ENCODE data around the gene MANBA. TPM values are rescaled to one million over a fixed set of nuclear protein-coding genes. Genes with fewer than 3 reads are reported as not detected.

The MANBA gene
- polyA plus RNA-seq, 2 donors, result 4.3 to 4.7 TPM

GRCh38 chr4:102585329-102585728 lies 175.4 kb downstream of the MANBA start:
- H3K4me1 ChIP-seq (ENCODE audit: control insufficient read depth in 2 of 2, insufficient read depth in 2 of 2, low read length in 1 of 2), result no peaks in the 10 kb centered on the region
- no peak overlapping the region for H3K27ac ChIP-seq (ENCODE audit: low read depth in 2 of 2, low read length in 1 of 2)
- no peak overlapping the region for H3K4me3 ChIP-seq (ENCODE audit: low read depth in 1 of 2, low read length in 2 of 2)
- peaks cover 2 to 4% of the 10 kb centered on the region in 2 donors for H3K36me3 ChIP-seq (ENCODE audit: control insufficient read depth in 2 of 2, insufficient read depth in 2 of 2, low read length in 1 of 2)
- H3K9me3 ChIP-seq (ENCODE audit: control insufficient read depth in 2 of 2, insufficient read depth in 1 of 2, low read depth in 1 of 2, low read length in 1 of 2), result no peaks in the 10 kb centered on the region
- 68 to 80% methylated on average over 2 of the region's 2 CpGs for WGBS, 2 donors
- no peaks in the 10 kb centered on the region for H3K27me3 ChIP-seq (ENCODE audit: control insufficient read depth in 1 of 2, insufficient read depth in 2 of 2, low read length in 2 of 2)

- no peaks in the 10 kb centered on the region for H3K9me3 ChIP-seq (ENCODE audit: control insufficient read depth in 2 of 2, insufficient read depth in 1 of 2, low read depth in 1 of 2, low read length in 1 of 2)
- no peaks in the 10 kb centered on the region for H3K4me1 ChIP-seq (ENCODE audit: control insufficient read depth in 2 of 2, insufficient read depth in 2 of 2, low read length in 1 of 2)
- H3K36me3 ChIP-seq (ENCODE audit: control insufficient read depth in 2 of 2, insufficient read depth in 2 of 2, low read length in 1 of 2), result peaks cover 0 to 2% of the 10 kb centered on the region in 2 donors
- WGBS, 2 donors, result 86 to 89% methylated on average over 1 of the region's 1 CpG
- H3K27me3 ChIP-seq (ENCODE audit: control insufficient read depth in 1 of 2, insufficient read depth in 2 of 2, low read length in 2 of 2), result no peaks in the 10 kb centered on the region
- no peak overlapping the region for H3K27ac ChIP-seq (ENCODE audit: low read depth in 2 of 2, low read length in 1 of 2)
- no peak overlapping the region for H3K4me3 ChIP-seq (ENCODE audit: low read depth in 1 of 2, low read length in 2 of 2)
Observed at GRCh38 chr4:102584091-102584490, 176.7 kb downstream of the MANBA start.

Other genes with a start within 250 kb of the MANBA start
- gene UBE2D3, start 66.6 kb upstream of the MANBA start, polyA plus RNA-seq, result 100 to 1,000 TPM; 185 to 218 TPM
- 10 to 100 TPM; 11.4 to 15.7 TPM for gene CISD2, start 108.0 kb upstream of the MANBA start, polyA plus RNA-seq